ENCODE measurements around the gene MAGEB3.

DNA sequence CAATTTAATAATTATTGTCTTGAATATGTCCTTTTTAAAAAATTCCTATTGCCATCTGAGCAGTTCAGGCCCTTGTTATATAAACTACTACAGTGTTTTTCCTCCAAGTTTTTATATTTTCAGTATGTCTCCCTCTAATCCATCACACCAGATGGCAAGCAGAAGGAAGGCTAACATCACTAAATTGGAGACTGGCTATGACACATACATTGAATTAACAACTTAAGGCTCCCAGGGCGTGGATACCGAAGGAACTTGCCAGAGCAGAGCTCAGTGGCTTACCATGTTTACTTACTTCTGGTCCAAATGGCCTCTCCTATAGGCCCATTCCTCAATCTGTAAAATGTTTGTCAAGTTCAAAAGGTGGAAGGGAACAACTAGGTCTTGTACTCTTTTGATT lies 29.5 kb downstream of the MAGEB3 start:
- TF ChIP-seq CTCF (conservative IDR thresholded peaks at IDR 0.05 in 1 of 2, IDR thresholded peaks at IDR 0.05 in 1 of 2; ENCODE audit: extremely low read depth in 1 of 2, insufficient read depth in 1 of 2, low read depth in 1 of 2, low read length in 2 of 2) (no peak), EZH2 (IDR thresholded peaks at IDR 0.05; ENCODE audit: borderline replicate concordance, low read length) (no peak)

Measured in mammary epithelial cell (primary cell).